ENCODE results near the gene MGLL. TPM values are rescaled to one million over a fixed set of nuclear protein-coding genes. Genes with fewer than 3 reads are reported as not detected.
A peak's percentile ranks its signal among the peaks of the same experiment; 100 is the strongest.

Gene MGLL
- total and polyA plus RNA-seq, 2 donors (not counting 1 experiment from before 2014, with no cell fraction given): 1.7 to 6.9 TPM

- intact Hi-C loops (cut with micrococcal nuclease): loop anchor here (10.0 kb wide), 1 partner anchor 241 kb away; no protein-coding TSS in a partner anchor
- Histone ChIP-seq H3K9me3 (ENCODE audit: control extremely low read depth in 1 of 3, control insufficient read depth in 2 of 3, insufficient read depth in 1 of 3, low read length in 2 of 3) (no peaks in the 10 kb centered on the region), H3K4me3 (ENCODE audit: control extremely low read depth in 1 of 5, extremely low read depth in 1 of 5, insufficient read depth in 1 of 5, low read depth in 2 of 5, low read length in 4 of 5) (no peak overlapping the region), H3K9ac (ENCODE audit: low read length) (no peak overlapping the region), H3K4me1 (ENCODE audit: control insufficient read depth in 2 of 2, insufficient read depth in 2 of 2, low read length in 2 of 2) (peaks cover 33 to 55% of the 10 kb centered on the region in 2 donors), H3K4me2 (replicated peaks; ENCODE audit: low read depth, low read length, poor library complexity, severe bottlenecking) (no peak overlapping the region), H3K79me2 (ENCODE audit: control insufficient read depth, insufficient read depth, low read length) (no peaks in the 10 kb centered on the region), H4K20me1 (ENCODE audit: control insufficient read depth, insufficient read depth, low read length, poor library complexity, severe bottlenecking) (no peaks in the 10 kb centered on the region), H3K27me3 (replicated peaks in 1 of 4; ENCODE audit: control extremely low read depth in 1 of 4, control insufficient read depth in 3 of 4, insufficient read depth in 4 of 4, low read length in 3 of 4) (no peaks in the 10 kb centered on the region), H2AFZ (ENCODE audit: insufficient read depth, low read depth, low read length, poor library complexity, severe bottlenecking) (no peak overlapping the region), H3K27ac (ENCODE audit: low read length in 2 of 2) (no peak overlapping the region), H3K36me3 (replicated peaks in 1 of 2; ENCODE audit: control extremely low read depth in 1 of 2, control insufficient read depth in 1 of 2, extremely low read depth in 1 of 2, insufficient read depth in 2 of 2, low read length in 1 of 2) (no peaks in the 10 kb centered on the region)
- Mint-ChIP-seq H3K4me3 (no peak overlapping the region), H3K27me3 (no peaks in the 10 kb centered on the region), H3K4me1 (peaks cover 49% of the 10 kb centered on the region), H3K9me3 (ENCODE audit: insufficient read depth) (no peaks in the 10 kb centered on the region), H3K27ac (no peak overlapping the region)
- POLR2A ChIA-PET: no interaction called here
- DNase-seq (no peak), ATAC-seq (ENCODE audit: low read depth) (no peak)
- TF ChIP-seq CTCF (IDR thresholded peaks at IDR 0.05): no peak
- TF ChIP-seq EZH2 (IDR thresholded peaks at IDR 0.05; ENCODE audit: borderline replicate concordance, insufficient read depth, low read depth, low read length, poor library complexity, severe bottlenecking): no peak
- WGBS (ENCODE audit: insufficient coverage): 97% methylated on average over 9 of the region's 10 CpGs
- CTCF ChIA-PET: no interaction called here
Measured at GRCh38 chr3:127733781-127734180, 88.5 kb downstream of the MGLL start.

- no peak overlapping the region for H3K27ac Mint-ChIP-seq
- no peaks in the 10 kb centered on the region for H3K9me3 ChIP-seq (ENCODE audit: control extremely low read depth in 1 of 3, control insufficient read depth in 2 of 3, insufficient read depth in 1 of 3, low read length in 2 of 3)
- H3K4me2 ChIP-seq (replicated peaks; ENCODE audit: low read depth, low read length, poor library complexity, severe bottlenecking): no peak overlapping the region
- intact Hi-C loops (cut with micrococcal nuclease): loop anchor here (10.0 kb wide), 1 partner anchor 242 kb away; no protein-coding TSS in a partner anchor
- 98% methylated on average over 6 of the region's 9 CpGs for WGBS (ENCODE audit: insufficient coverage)
- DNase-seq (peak; percentile 23), ATAC-seq (ENCODE audit: low read depth) (no peak)
- peaks cover 49% of the 10 kb centered on the region for H3K4me1 Mint-ChIP-seq
- TF ChIP-seq CTCF (IDR thresholded peaks at IDR 0.05) (no peak), EZH2 (IDR thresholded peaks at IDR 0.05; ENCODE audit: borderline replicate concordance, insufficient read depth, low read depth, low read length, poor library complexity, severe bottlenecking) (no peak)
- H3K27me3 Mint-ChIP-seq: no peaks in the 10 kb centered on the region
- H3K27ac ChIP-seq (ENCODE audit: low read length in 2 of 2): no peak overlapping the region
- no peak overlapping the region for H3K4me3 ChIP-seq (ENCODE audit: control extremely low read depth in 1 of 5, extremely low read depth in 1 of 5, insufficient read depth in 1 of 5, low read depth in 2 of 5, low read length in 4 of 5)
- peaks cover 33 to 55% of the 10 kb centered on the region in 2 donors for H3K4me1 ChIP-seq (ENCODE audit: control insufficient read depth in 2 of 2, insufficient read depth in 2 of 2, low read length in 2 of 2)
- H4K20me1 ChIP-seq (ENCODE audit: control insufficient read depth, insufficient read depth, low read length, poor library complexity, severe bottlenecking): no peaks in the 10 kb centered on the region
- ChIA-PET CTCF (no interaction called here), POLR2A (no interaction called here)
- no peak overlapping the region for H2AFZ ChIP-seq (ENCODE audit: insufficient read depth, low read depth, low read length, poor library complexity, severe bottlenecking)
- no peaks in the 10 kb centered on the region for H3K9me3 Mint-ChIP-seq (ENCODE audit: insufficient read depth)
- H3K36me3 ChIP-seq (replicated peaks in 1 of 2; ENCODE audit: control extremely low read depth in 1 of 2, control insufficient read depth in 1 of 2, extremely low read depth in 1 of 2, insufficient read depth in 2 of 2, low read length in 1 of 2): no peaks in the 10 kb centered on the region
- no peak overlapping the region for H3K9ac ChIP-seq (ENCODE audit: low read length)
- H3K79me2 ChIP-seq (ENCODE audit: control insufficient read depth, insufficient read depth, low read length): no peaks in the 10 kb centered on the region
- H3K27me3 ChIP-seq (replicated peaks in 1 of 4; ENCODE audit: control extremely low read depth in 1 of 4, control insufficient read depth in 3 of 4, insufficient read depth in 4 of 4, low read length in 3 of 4): no peaks in the 10 kb centered on the region
- no peak overlapping the region for H3K4me3 Mint-ChIP-seq
Measured at GRCh38 chr3:127732879-127733350, 89.4 kb downstream of the MGLL start.
